Renal cortical epithelial cell (primary cell): ENCODE results near the gene CEP170B. TPM values are rescaled to one million over a fixed set of nuclear protein-coding genes. Genes with fewer than 3 reads are reported as not detected.
"Not testable (repeated sequence)": the region's sequence is repeated elsewhere in the genome, so short reads cannot be mapped to it uniquely, and the experiment has no call there.

Experiments used
- DNase-seq: peaks from one replicate; pipeline ENCODE4 v3.0.0-alpha.2; 2011; ENCODE audit warnings: low read depth
- total RNA-seq: library from RNA; depleted of rRNA; stranded (reverse); fragments of >200 nt; gene quantifications from 2 replicates; pipeline ENCODE4 v1.2.3, GENCODE V29; 2014

Gene CEP170B
- 31.3 and 40.1 TPM in 2 replicates for total RNA-seq

DNA sequence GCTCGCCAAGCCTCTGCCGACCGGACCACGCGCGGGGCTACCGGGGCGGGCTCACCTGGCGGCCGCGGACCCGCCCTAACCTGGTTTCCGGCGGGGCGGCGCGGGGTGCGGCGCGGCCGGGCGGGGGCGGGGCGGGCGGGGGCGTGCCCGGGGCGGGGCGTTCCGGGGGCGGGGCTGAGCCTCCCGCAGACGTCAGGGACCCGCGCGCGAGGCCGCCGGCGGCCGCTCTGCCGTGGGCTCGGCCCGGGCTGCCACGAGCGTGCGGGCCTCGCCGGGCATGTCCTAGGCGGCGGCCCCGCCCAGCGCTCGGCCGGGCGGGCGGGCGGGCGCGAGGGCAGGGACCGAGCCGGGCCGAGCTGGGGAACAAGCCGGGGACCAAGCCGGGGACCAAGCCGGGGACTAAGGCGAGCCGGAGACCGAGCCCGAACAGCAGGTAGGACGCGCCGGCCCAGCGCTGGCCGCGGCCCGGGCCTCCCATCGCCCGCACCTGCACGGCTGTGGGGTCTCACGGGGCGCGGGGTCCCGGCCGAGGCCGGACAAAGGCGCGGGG, at the start of gene CEP170B:
Gene CEP170B, plus strand, starts transcription at position 188 of the 550 bp plus-strand sequence. CDS start 3,183 bp downstream, outside the sequence.
- no peak for DNase-seq

DNA sequence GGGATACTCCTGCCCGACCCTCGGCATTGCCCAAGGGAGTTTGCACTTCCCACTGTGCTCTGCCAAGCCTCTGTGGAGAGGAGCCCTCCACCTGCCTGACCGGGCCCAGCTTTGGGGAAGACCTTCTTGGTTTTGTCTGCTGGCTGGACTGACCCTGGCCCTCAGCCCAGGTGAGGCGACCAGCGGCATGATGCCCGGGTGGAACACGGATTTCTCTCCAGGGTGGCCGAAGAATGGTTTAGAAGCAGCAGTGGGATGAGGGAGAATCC, 48.5 kb upstream of the CEP170B start:
- DNase-seq, result no peak

DNA sequence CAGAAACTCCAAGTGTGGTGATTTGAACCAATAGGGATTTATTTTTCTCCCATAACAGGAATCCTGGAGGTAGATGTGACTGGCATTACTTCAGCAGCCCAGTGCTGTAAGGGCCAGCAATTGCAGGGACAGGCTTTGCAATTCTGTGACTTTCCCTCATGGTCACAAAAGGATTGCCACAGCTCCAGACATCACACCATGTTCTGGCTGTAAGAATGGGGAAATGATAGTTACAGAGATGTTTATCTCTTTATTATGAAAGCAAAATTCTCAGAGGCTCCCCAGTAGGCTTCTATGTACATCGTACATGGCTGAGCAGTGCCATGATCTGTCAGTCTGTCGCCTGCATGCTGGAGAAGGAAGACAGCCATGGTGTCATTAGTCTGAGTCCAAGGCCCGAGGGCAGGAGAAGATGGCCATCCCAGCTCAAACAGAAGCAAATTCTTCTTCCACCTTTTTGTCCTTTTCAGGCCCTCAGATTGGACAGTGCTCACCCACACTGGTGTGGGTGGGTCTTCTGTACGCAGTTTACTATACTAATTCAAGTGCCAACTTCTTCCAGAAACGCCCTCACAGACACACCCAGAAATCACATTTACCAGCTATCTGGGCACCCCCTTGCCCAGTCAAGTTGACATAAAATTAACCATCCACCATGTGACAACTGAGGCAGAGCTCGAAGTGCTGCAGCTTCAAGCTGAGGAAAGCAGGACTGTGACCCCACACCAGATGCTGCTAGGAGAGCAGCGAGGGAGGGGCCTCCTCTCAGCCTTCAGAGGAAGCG, 46.9 kb upstream of the CEP170B start:
- DNase-seq, result no peak

DNA sequence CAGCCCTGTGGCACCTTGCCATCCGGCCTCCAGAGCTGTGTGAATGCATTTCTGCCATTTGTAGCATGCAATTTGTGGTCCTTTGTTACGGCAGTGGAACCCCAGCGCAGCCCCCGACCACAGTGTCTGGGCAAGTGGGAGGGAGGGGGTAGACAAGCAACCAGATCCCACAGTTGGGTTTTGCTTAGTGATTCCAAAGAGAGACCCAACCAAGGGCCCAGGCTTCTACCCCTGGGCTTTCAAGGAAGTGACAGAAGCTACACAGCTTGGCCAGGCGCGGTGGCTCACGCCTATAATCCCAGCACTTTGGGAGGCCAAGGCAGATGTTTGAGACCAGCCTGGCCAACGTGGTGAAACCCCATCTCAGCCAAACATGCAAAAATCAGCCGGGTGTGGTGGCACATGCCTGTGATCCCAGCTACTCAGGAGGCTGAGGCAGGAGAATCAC, 46.3 kb upstream of the CEP170B start:
- DNase-seq, result no peak

DNA sequence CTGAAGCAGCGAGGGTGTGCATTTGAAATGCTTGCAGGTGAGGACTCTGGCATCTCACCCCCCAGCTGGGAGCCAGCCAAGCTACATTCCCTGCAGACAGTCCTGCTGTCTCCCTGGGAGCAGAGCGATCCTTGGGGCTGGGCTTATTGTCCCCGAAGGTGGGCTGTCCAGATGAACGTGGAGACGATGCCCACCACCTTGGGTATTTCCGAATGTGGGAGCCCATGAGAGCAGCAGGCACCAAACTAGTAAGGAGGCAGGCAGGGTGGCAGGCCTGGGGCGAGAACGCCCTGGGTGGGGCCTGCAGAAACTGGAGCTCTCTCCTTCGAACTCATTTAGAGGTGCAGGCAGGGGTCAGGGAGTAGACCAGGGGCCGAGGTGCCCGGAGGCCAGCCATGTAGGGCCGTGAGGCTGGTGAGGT, 45.7 kb upstream of the CEP170B start:
- DNase-seq, result no peak

DNA sequence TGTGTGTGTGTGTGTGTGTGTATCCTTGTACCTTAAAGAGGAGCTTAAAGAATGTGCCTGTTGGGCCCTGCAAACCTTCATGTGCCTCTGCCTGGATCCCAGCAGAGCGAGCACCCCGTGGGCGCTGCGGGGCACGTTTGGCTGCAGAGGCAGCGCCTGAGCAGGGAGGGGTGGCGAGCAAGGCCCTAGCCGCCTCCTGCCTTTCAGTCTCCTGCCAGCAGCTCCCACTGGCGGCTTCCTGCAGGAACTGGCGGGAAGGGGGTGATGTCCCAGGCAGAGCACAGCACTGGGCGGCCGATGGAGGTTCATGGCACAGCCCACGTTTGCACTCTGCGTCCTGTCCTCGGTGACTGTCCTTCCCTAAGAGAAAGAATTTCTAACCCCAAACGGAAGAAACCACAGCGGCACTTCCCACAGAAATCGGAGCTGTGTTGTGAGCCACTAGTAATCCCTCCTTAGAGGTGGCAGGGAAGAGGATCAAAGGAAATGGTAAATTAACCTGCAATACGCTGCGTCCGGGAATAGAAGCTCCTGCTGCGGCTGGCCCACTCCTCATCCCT, 44.3 kb upstream of the CEP170B start:
- peak; percentile 54 for DNase-seq

DNA sequence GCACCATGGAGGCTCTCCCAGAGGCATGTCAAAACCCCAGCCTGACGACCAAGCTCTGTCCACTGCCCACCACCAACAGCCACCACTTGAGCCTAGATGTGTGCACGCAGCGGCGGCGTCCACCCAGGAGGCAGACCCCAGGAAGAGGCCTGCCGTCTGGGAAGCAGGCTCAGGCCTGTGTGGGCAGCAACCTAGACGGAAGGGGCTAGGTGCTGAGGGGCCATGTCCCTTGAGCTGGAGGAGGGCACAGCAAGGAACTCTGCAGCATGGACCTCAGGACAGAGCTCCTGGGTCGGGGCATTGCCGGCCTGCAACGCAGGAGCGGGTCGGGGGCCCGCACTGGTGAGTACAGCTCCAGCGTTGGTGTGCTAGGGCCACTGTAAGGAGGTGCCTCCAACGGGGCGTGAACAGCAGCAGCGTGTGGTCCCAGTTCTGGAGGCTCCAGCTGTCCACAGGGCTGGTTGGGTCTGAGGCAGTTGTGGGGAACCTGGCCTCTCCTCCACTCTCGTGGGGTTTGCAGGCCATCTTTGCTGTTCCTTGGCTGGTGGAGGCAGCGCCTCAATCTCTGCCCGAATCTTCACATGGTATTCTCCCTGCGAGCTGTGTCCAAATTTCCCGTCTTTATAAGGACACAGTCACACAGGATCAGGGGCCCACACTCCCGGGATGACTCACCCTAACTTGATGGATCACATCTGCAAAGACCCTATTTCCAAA, 43.7 kb upstream of the CEP170B start:
- DNase-seq, result no peak

DNA sequence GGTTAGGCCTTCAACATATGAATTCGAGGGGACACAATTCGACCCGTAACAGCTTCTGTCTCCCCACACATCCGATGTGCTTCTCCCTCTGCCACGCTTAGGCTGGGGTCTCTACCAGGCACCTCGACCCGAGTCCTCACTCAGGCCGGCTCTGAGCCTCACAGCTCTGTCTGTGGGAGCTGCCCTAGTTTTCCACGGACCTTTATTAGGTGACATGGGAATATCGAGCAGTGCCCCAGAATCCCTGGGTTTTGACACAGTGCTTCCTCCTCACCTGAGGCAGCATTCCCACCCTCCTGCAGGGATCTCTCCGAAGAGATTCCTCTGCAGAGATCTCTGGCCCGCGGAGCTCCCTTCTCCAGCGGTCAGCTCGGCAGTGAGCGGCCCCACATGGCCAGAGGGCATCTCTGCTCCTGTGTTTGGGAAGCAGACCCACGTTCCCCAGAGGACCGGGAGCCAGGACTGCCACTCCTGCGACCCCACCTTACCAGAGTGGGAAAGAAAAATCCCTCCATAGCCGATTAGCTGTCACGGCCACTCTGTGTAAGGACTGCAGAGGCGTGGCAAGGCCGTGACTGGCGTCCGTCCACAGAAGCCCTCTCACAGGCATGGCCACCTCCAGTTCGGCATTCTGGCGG, 43.0 kb upstream of the CEP170B start:
- DNase-seq, result no peak

DNA sequence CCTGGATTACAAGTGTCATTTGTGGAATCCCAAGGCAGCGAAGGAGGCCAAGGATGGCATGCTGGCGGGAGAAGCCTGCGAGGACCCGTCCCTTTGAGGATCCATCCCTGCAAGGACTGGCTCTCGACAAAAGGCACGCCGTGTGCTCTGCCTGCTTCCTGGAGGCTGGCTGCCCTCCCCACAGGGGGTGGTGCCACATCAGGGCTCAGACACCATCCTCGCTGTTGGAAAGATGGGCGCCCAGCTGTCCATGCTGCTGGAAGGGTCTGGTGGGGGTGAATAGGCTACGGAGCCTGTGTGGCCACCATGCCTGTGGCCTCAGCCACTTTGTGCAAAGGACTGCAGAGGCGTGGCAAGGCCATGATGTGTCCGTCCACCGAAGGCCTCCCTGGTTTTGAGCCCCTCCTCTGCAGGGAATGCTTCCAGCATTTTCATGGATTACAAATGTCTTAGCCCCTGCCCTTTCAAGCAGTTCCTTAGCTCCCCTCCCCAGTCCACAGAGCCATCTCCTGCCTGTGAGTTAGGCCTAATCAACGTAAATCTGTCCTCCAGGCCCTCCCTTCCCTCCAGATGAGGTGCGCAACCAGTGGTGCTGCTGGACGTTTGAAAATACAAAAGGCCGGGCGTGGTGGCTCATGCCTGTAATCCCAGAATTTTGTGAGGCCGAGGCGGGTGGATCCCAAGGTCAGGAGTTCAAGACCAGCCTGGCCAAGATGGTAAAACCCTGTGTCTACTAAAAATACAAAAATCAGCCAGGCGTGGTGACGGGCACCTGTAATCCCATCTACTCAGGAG, 42.0 kb upstream of the CEP170B start:
- DNase-seq, result no peak

DNA sequence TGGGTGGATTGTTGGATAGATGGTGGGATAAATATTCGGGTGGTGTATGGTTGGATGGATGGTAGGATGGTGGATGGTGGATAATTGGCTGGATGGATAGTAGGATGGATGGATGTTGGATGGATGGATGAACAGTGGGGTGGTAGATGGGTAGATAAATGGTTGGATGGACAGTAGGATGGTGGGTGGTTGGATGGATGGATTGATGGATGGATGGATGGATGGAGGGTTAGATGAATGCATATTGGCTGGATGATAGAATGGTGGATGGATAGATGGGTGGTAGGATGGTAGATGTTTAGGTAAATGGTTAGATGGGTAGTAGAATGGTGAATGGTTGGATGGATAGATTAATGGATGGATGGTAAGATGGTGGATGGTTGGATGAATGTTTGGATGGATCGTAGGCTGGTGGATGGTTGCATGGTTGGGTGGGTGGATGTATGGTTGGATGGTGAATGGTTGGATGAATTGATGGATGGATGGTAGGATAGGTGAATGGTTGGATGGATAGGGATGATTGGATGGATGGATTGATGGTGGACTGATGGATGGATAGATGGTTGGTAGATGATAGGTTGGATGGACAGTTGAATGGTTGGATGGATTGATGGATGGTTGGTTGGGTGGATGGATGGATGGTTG, 40.6 kb upstream of the CEP170B start:
- no peak for DNase-seq

DNA sequence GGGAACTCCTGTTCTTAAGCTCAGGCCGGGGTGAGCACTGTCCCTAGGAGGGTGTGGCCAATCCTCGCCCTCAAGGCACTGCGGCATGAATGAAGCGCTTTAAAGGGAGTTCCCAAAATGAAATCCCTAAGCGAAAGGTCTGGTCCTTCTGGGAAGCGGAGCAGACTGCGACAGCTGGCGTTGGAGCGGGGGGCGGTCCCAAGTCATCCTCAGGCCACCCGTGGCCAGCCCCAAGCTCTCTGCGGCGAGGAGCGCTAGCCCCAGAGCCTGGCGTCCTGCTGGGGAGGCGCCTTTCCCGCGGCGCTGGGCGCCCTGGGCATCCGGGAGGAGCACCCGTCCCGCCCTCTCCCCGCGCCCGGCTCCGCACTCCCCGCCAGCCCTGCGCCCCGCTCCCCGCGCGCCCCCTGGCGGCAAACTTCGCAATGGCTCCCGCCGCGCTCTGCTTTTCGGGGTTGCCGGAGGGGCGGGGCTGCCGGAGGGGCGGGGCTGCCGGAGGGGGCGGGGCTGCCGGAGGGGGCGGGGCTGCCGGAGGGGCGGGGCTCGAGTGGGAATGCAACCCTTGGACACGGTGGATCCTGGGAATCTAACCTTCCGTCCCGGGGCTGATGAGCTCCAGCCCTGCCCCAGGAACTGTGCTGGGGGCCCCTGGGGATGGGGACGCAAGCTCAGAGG, 38.7 kb upstream of the CEP170B start:
- DNase-seq, result no peak

DNA sequence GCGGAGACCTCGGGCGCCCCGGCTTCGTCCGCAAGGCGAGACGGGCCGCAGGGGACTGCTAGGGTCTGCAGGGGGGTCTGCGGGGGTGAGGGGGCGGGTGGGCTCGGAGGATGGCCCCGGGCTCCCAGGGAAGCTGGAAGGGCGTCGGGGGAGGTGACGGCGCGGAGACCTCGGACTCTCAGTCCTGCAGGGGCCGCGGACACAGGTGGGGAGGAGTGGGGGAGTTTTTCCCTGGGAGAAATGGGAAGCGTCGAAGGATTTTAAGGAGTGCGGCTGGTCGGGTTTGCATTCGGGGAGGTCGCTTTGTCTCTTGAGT, 38.2 kb upstream of the CEP170B start:
- DNase-seq, result no peak

DNA sequence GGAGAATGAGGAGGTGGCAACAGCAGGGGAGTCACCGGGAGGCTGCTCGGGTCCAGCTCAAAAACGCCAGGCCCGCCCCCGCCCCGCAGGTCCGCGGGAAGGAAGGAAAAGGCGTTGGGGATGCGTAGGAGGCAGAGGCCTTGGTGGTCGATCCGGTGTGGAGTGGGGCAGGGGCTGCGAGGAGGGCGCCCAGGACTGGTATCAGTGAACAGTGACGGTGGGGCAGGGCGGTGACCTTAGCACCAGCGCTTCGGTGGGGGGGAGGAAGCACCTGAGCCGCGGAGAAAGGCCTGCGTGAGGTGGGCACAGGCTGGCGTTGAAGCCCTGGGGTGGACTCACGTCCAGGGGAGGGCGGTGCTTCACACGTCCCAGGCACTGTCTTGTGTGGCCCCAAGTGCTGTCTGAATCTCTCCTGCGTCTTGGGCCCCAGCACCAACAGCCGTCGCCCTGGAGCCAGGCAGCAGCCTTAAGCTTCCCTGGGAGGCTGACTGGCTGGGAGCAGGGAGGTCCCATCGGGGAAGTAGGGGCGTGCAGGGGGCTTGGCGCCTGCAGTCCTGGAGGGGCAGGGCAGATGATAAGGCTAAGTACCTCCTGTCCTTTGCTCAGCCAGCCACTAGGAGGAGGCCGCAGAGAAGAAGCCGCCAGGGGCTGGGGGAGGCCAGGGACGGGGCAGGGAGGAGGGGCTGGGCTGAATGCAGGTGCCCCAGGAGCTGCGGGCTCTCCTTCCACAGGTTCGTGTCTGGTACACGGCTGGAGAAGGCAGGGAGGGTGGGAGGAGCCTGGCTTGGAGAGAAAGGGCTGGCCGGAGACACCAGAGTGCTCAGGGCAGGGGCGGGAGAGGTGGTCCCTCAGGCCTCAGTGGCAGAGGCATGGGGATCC, 37.7 kb upstream of the CEP170B start:
- DNase-seq, result no peak

DNA sequence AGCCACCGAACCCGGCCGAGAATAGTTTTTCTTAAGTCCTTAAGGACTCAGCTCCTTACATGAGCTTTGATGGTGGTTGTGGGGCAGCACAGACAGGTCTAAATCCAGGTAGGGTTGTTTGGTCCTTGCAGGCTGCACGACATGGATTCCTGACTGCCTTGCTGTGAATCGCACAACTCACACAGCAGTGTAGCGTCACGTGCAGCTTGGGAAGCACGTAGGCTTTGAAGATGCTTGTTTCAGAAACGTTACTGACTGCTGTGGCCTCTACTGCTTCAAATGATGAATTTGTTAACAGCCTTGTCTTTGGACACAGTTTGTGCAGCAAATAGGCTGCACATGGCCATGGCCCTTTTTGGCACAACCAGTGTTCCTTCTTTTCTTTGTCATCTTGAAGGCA, 34.3 kb upstream of the CEP170B start:
- DNase-seq, result no peak

DNA sequence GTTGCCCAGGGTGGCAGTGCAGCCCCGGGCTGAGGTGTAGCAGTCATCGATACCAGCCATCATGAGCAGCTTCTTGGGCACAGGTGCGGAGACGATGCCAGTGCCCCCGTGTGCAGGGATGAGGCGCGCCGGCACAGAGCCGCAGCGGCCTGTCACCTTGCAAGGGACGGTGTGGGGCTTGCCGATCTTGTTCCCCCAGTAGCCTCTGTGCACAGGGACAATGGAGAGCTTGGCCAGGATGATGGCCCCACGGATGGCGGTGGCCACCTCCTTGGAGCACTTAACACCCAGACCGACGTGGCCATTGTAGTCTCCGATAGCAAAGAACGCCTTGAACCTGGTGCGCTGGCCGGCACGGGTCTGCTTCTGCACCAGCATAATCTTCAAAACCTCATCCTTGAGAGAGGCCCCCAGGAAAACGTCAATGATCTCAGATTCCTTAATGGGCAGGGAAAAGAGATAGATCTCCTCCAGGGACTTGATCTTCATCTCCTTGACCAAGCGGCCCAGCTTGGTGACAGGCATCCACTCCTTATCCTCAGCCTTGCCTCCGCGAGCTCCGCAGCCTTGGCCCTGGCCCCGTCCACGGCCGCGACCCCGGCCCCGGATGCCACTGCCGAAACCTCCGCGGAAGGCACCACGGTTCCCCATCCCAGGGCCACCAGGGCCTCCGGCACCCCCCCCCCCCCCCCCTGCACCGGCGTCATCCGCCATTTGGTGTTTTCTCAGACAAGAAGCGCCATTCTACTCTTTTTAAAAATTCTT, 28.7 kb upstream of the CEP170B start:
- not testable (repeated sequence) for DNase-seq

DNA sequence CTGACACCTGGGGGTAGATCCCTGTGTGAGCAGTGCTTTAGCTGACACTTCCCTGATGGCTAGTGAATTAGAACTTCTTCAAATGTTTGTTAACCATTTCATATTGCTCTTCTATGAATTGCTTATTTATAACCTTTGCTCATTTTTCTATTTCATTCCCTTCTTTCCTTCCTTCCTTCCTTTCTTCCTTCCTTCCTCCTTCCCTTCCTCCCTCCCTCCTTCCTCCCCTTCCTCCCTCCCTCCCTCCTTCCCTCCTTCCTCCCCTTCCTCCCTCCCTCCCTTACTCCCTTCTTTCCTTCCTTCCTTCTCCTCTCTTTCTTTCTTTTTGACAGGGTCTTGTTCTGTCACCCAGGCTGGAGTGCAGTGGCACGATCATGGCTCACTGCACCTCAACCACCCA, 23.3 kb upstream of the CEP170B start:
- DNase-seq, result no peak

DNA sequence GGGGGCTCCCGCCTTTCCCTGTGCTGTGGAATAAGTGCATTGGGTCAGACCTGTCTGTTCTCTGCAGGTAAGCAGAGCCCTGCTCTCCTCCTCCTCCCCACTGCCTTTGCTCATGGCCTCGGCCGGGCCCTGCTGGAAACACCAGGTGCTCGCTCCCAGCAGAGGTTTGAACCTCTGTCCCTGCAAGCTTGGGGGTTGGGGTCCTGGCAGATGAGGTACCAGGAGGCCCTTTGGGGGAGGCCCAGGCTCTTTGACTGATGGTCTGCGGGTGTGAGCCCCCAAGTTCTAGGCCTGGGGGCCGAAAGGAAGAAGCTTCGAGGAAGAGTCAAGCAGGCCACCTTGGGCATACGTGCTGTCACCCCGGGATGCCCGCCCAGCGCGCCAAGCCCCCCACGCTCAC, 22.1 kb upstream of the CEP170B start:
- DNase-seq, result no peak

DNA sequence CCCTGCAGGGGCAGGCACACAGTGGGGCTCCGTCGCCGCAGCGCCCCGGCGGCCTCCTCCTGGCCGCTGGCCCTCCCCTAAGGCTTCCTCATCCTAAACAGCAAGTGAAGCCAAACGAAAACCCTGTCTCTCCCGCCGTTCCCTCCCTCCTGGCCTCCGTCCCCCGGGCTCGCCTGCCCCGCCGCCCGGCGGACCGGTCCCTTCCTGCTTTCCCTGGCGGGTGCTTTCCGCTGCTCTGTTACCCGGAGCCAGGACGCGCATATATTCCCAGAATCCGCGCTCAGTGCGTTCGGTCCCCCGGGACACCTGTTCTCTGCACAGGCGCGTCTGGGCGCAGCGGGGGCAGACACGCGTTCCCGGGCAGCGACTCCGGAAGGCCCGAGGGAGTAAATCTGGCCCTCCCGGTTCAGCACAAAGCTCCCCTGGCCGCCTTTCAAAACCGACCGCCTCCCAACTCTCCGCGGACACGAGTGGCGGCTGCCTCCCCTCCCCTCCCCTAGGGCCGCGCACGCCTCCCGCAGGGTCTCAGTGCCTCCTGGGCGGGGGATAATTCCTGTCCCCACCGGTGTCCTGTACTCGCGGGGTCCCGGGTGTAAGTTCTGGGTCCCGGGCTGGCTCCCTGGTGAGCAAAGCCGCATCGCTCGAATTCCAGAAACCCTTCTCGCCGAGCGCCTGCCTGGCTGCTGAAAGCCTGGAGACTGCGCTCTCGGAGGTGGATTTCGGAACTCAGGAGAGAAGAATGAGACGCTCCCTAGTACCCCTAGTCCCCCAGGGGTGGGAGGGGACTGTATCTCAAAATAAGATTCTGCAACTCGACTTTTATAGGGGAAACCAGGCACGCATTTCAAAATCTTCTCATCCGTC, 21.4 kb upstream of the CEP170B start:
- no peak for DNase-seq
